Fibroblast of skin of left biceps (primary cell): Measurements from ENCODE around the gene CHN1.
A peak's percentile ranks its signal among the peaks of the same experiment; 100 is the strongest.

Experiments used
- DNase-seq, 2 experiments: peaks; one replicate each; pipeline ENCODE4 v3.0.0-alpha.2; 2013; ENCODE audit warnings: low read depth in 2 of 2

Gene CHN1

DNA sequence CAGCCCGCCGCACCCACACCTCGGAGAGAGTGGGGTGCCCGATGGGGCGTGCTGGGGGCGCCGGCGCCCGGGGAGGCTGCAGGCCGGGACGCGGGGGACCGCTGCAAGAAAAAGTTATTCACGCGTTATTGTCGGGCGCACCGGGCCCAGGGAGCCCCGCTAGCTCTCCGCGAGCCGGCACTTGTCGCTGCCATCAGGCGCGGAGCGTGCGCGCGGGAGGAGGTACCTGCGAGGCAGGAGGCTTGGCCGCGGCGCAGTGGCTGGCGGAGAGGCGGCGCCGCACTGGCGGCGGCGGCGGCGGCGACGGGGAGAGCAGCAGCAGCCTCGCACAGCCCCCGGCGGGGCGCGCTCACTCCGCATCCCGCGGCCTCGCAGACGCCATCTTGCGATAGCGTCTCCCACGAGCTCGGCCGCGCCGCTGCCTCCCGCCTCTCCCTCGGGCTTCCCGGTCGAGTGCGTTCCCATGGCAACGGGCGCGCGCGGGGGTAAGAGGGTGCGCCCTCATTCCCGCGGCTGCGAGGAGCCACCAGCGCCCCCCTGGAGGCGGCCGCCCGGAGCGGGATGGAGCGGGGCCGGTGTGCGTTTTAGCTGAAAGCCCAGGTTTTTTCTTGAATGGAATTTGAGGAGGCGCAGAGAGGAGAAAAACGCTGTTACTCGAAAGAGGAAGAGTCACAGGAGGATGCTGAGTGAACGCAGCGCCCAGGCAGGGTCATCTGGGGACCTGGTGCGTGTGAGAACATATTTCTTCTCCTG lies at the start of gene CHN1:
Gene CHN1 (minus strand): TSS at position 402 of the 753 bp plus-strand sequence. CDS start 469 bp downstream, outside the sequence.
- DNase-seq, result peak; percentile 38 to 44

- DNase-seq, result no peak
Observed at GRCh38 chr2:175054340-175054739, 49.2 kb upstream of the CHN1 start.

DNA sequence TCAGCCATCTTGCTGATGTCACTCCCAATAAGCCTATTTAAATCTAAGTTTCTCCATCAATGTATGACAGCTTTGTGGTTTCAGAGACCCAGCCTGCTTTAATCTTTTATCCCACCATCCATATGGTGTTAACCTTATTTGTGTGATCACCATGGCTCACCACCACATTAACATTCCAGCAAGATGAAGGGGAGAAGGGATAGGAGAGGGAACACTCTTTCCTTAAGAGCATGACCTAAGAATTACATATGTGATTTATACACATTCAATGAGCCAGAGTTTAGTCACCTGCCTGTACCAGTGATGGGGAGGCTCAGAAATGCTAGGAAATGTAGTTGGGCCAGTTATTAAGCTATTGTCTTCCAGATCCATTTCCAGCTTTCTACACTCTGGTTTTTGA lies 44.5 kb upstream of the CHN1 start:
- no peak for DNase-seq

DNA sequence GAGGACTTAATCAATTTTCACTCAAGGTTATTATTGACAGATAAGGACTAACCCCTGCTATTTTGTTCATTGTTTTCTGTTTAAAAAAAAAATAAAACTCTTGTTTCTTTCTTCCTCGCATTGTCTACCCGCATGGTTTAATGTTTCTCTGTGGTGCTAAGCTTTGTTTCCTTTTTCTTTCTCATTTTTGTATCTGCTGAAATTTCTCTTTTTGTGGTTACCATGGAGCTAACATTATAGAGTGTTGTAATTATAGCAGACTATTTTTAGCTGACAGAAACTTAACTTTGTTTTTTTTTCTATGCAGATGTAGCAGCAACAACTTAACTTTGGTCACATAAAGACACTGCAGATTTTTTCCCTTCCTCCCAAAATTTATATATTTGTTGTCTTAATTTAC lies 43.1 kb upstream of the CHN1 start:
- DNase-seq, result no peak

GRCh38 chr2:175039490-175039889 lies 34.3 kb upstream of the CHN1 start:
- DNase-seq, result no peak

- DNase-seq, result no peak
Observed at GRCh38 chr2:175039031-175039430, 33.9 kb upstream of the CHN1 start.

DNA sequence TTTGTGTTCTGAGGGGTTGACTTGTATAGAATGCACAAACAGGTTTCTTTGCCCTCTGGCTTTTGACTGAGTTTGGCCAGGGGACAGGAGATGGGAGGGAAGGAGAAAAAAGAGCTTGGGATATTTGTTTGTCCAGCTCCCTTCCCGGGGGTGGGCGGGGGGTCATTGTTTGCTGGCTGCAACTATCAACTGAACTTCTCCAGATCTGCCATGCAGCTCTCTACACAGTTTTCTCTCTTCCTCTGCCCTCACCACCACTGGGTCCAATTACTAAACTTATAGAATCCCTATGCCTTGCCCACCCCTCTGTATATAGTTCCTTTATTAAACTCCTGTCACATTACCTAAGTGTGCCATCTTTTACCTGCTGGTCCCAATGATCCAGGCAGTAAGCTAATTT lies 32.8 kb upstream of the CHN1 start:
- no peak for DNase-seq

DNA sequence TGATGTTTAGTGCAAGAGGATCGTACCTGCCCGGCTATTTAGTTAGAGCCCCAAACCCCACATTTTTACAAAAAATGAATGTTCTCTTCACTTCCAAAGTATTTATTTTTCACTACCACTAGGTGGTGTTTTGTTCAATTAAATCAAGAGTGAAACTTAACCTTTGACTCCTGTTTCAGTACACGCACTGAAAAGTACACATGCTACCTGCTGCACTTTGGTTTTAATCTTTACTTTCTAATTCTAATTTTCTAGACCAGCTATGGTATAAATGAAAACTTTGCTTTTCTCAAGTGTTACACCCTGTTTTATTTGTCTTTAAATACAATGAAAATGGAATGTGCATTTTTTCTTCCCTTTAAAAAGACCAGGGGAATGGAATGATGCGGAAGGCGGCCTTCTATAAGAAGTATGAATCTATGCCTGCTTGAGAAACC lies 31.4 kb upstream of the CHN1 start:
- DNase-seq, result no peak

DNA sequence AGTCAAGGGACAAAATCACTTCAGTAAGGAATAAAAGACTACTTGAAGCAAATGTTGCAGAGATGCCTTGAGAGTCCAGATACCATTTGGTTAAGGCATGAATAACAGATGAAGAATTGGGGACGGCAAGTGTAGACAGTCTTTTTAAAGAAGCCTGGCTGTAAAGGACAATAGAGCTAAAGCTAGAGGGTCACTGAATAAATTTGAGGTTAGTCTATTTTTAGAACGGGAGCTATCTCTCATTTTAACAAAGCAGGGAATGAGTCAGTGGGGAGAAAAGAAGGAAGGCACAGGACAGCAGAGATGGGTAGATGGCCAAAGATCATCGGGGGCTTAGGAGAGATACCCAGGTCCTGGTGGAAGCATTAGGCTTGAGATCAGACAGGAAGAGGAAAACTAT lies 30.6 kb upstream of the CHN1 start:
- no peak for DNase-seq

GRCh38 chr2:175034716-175035115 lies 29.5 kb upstream of the CHN1 start:
- DNase-seq, result no peak

DNA sequence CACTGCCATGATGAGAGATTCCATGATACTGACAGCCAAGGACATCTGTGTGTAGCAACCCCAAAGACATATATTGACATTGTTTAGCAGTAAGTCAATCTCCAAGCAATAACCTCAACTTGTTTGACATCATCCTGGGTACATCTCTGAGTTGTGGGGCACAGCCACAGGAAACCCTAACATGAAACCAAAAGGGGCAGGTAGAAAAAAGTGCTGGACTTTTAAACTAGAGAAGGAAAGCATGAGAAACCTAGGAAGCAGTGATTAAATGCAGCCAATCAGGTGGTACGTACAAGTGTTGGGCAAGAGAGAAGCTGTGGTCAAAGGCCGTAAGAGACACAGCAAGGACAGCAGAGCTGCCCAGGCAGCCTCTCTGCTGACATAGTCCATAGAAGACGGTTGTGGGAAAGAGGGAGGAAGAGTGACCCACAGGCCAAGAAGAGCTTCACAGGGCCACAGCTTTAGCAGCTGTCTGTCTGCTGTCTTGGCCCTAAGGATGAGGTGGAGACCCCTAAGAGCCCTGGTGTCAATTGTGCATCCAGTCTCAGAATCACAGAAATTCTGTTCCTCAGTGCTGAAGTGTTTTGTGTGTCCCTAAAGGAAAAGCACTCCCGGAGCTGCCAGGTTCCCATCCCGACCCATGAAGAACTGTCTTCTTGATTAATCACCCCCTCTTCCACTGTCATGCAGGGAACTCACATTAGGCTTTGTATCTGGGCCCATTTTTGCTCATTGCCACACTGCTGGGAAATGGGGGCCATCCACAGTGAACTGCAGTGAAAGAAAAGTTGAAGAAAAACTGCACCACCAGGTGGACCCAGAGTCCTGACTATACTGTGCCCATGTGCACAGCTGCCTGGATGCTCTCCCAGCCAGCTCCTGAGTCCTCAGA lies 25.4 kb upstream of the CHN1 start:
- DNase-seq, result no peak

GRCh38 chr2:175027755-175028154 lies 22.6 kb upstream of the CHN1 start:
- DNase-seq, result no peak

DNA sequence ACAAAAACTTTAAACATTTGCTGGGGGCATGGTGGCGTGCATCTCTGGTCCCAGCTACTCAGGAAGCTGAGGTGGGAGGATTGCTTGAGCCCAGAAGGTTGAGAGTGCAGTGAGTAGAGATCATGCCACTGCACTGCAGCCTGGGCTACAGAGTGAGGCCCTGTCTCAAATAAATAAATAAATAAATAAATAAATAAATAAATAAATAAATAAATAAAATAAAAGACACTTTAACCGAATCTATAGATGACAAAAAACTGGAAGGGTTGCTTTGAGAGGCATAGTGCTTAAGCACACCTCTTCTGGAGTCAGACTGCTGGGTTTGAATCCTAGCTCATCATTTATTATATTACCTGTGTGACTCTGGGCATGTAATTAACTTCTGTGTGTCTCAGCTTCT lies 21.2 kb upstream of the CHN1 start:
- no peak for DNase-seq

DNA sequence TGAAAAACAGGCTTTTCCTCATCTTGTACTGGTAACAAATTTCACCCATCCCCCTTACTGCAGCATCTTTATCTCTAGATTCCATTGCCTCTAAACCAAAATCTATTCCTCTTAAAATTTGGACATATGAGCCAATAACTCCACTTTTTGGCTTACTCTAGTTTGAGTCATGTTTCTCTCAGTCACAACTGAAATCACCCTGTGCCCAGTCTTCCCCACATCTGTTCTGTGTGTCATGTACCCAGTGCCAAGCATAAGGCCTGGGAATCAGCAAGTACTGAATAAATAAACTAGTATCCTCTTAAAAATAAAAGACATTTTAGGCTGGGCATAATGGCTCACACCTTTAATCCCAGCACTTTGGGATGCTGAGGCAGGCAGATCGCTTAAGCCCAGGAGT lies 20.8 kb upstream of the CHN1 start:
- no peak for DNase-seq

GRCh38 chr2:175025233-175025632 lies 20.1 kb upstream of the CHN1 start:
- DNase-seq, result no peak

GRCh38 chr2:175022923-175023322 lies 17.7 kb upstream of the CHN1 start:
- no peak for DNase-seq

GRCh38 chr2:175019566-175020327 lies 14.6 kb upstream of the CHN1 start:
- no peak for DNase-seq

DNA sequence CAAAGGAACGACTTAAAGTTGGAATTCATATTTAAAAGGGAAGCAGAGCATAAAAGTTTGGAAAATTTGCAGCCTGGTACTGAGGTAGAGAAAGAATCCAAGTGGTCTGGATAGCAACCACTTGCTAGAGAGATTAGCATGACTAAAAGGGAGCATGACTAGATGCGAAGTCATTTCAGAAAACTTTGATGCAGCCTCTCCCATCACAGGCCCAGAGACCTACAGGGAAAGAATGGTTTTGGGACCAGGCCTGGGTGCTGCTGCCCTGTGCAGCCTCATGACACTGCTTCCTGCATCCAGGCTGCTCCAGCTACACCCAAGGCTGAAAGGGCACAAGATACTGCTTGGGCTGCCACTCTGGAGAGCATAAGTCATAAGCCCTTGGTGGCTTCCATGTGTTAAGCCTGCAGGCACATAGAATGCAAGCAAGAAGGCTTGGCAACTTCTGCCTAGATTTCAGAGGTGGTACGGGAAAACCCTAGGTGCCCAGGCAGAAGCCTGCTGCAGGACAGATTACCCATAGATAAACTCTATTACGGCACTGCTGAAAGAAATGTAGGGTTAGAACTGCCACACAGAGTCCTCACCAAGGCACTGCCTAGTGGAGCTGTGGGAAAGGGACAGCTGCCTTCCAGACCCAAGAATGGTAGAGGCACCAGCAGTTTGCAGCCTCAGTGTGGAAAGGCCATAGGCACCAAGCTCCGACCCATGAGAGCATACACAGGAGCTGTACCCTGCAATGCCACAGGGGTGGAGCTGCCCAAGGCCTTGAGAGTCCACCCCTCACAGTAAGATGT lies 12.6 kb upstream of the CHN1 start:
- DNase-seq, result no peak

GRCh38 chr2:175015340-175015739 lies 10.2 kb upstream of the CHN1 start:
- DNase-seq, result no peak

- no peak for DNase-seq
Observed at GRCh38 chr2:175012516-175012915, 7.3 kb upstream of the CHN1 start.

- DNase-seq, result no peak
Observed at GRCh38 chr2:175011505-175011904, 6.3 kb upstream of the CHN1 start.
